OCI-LY3 (cell line): ENCODE measurements around the gene GPHN.
A peak's percentile ranks its signal among the peaks of the same experiment; 100 is the strongest.

Source experiments
- H2AFZ ChIP-seq: fragments of 200-600, 300-600 bp; shearing (Covaris generic); 2 replicates; pipeline ENCODE4 v1.6.0; 2014; ENCODE audit warnings: antibody characterized with exemption, low read depth, low read length
- H3K27ac ChIP-seq: fragments of 200-600, 300-600 bp; sonication (generic); 2 replicates; pipeline ENCODE4 v1.5.1; 2014; ENCODE audit warnings: mild to moderate bottlenecking, low read length, moderate library complexity, mixed read lengths
- H3K27me3 ChIP-seq: fragments of 200-600, 300-600 bp; sonication (generic); 2 replicates; pipeline ENCODE4 v1.6.1; 2014; ENCODE audit warnings: low read depth, low read length, mixed read lengths
- H3K36me3 ChIP-seq: fragments of 200-600, 300-600 bp; sonication (generic); replicated peaks from 2 replicates; pipeline ENCODE3; 2014; ENCODE audit warnings: low read depth, low read length, mixed read lengths
- H3K4me1 ChIP-seq: fragments of 300-600, 200-600 bp; sonication (generic); 2 replicates; pipeline ENCODE4 v1.6.1; 2014; ENCODE audit warnings: low read length, mixed read lengths
- H3K4me2 ChIP-seq: fragments of 200-600, 300-600 bp; sonication (generic); 2 replicates; pipeline ENCODE4 v1.6.1; 2014; ENCODE audit warnings: low read length, mixed read lengths
- H3K4me3 ChIP-seq: fragments of 300-600, 200-600 bp; sonication (generic); 2 replicates; pipeline ENCODE4 v1.5.1; 2014; ENCODE audit warnings: antibody characterized with exemption, mild to moderate bottlenecking, low read length, moderate library complexity
- H3K79me2 ChIP-seq: fragments of 300-600, 200-600 bp; shearing (Covaris generic); 2 replicates; pipeline ENCODE4 v1.6.1; 2014; ENCODE audit warnings: mild to moderate bottlenecking, low read length, mixed read lengths
- H3K9ac ChIP-seq: fragments of 300-600, 200-600 bp; shearing (Covaris generic); 2 replicates; pipeline ENCODE4 v1.6.0; 2014; ENCODE audit warnings: mild to moderate bottlenecking, low read length, moderate library complexity
- H3K9me3 ChIP-seq: fragments of 200-600, 300-600 bp; shearing (Covaris generic); 2 replicates; pipeline ENCODE4 v1.6.1; 2014; ENCODE audit warnings: low read length, mixed read lengths; ENCODE audit not compliant: insufficient read depth
- H4K20me1 ChIP-seq: fragments of 200-600, 300-600 bp; sonication (generic); 2 replicates; pipeline ENCODE4 v1.6.1; 2016; ENCODE audit warnings: low read length, mixed read lengths; ENCODE audit not compliant: insufficient read depth
- CTCF ChIP-seq: fragments of 200-600, 300-600 bp; sonication (generic); IDR thresholded peaks from 2 replicates; pipeline ENCODE4 v1.5.1; 2014; ENCODE audit warnings: antibody characterized with exemption, low read length, low read depth
- EZH2phosphoT487 ChIP-seq: fragments of 200-600 bp; shearing (Covaris generic); IDR thresholded peaks from 2 replicates; pipeline ENCODE4 v1.6.1; 2018; ENCODE audit warnings: antibody characterized with exemption, mixed run types, low read depth

Gene GPHN

GRCh38 chr14:66507722-66508546, at the start of gene GPHN:
GPHN (plus strand) TSS chr14:66508147.
- peak within 1 kb of the TSS; percentile 76 for H3K27ac ChIP-seq
- H3K4me3 ChIP-seq: peak within 1 kb of the TSS; percentile 81
- TF ChIP-seq CTCF (no peak), EZH2phosphoT487 (no peak)
- H3K9me3 ChIP-seq: no peaks in the 10 kb centered on the region
- H3K4me2 ChIP-seq: peak within 1 kb of the TSS; percentile 89
- peak within 1 kb of the TSS; percentile 93 for H3K9ac ChIP-seq
- no peaks in the 10 kb centered on the region for H3K36me3 ChIP-seq
- peaks cover 10% of the 10 kb centered on the region for H3K4me1 ChIP-seq
- H3K79me2 ChIP-seq: peaks cover 62% of the 10 kb centered on the region
- H4K20me1 ChIP-seq: peaks cover 33% of the 10 kb centered on the region
- peak within 1 kb of the TSS; percentile 75; the same call in 1 of the 2 replicates for H2AFZ ChIP-seq
- H3K27me3 ChIP-seq: no peaks in the 10 kb centered on the region

GRCh38 chr14:66459603-66460002, 48.3 kb upstream of the GPHN start:
- Histone ChIP-seq H2AFZ (no peak overlapping the region), H3K4me1 (no peaks in the 10 kb centered on the region), H3K27me3 (no peaks in the 10 kb centered on the region), H3K36me3 (no peaks in the 10 kb centered on the region), H3K9me3 (no peaks in the 10 kb centered on the region), H3K4me3 (no peak overlapping the region), H3K27ac (no peak overlapping the region), H3K79me2 (no peaks in the 10 kb centered on the region), H4K20me1 (no peaks in the 10 kb centered on the region), H3K9ac (no peak overlapping the region), H3K4me2 (no peak overlapping the region)
- TF ChIP-seq EZH2phosphoT487: no peak
- no peak for TF ChIP-seq CTCF

- Histone ChIP-seq H3K9ac (no peak overlapping the region), H3K36me3 (no peaks in the 10 kb centered on the region), H2AFZ (no peak overlapping the region), H3K27ac (no peak overlapping the region), H3K4me3 (no peak overlapping the region), H3K9me3 (0 out of 2 replicates have a peak, but pooled peaks cover 9% of the 10 kb centered on the region), H3K4me1 (no peaks in the 10 kb centered on the region), H3K27me3 (no peaks in the 10 kb centered on the region), H4K20me1 (no peaks in the 10 kb centered on the region), H3K4me2 (no peak overlapping the region), H3K79me2 (no peaks in the 10 kb centered on the region)
- TF ChIP-seq EZH2phosphoT487 (no peak), CTCF (no peak)
These were observed 43.7 kb upstream of the GPHN start for GRCh38 chr14:66464261-66464660.

GRCh38 chr14:66468778-66469367, 39.1 kb upstream of the GPHN start:
- Histone ChIP-seq H2AFZ (no peak overlapping the region), H3K4me1 (no peaks in the 10 kb centered on the region), H4K20me1 (no peaks in the 10 kb centered on the region), H3K27me3 (no peaks in the 10 kb centered on the region), H3K27ac (no peak overlapping the region), H3K36me3 (no peaks in the 10 kb centered on the region), H3K79me2 (no peaks in the 10 kb centered on the region), H3K4me2 (no peak overlapping the region), H3K4me3 (no peak overlapping the region), H3K9me3 (peaks cover 19% of the 10 kb centered on the region; the same call in 1 of the 2 replicates), H3K9ac (no peak overlapping the region)
- no peak for TF ChIP-seq CTCF
- TF ChIP-seq EZH2phosphoT487: no peak
